ENCODE results near the gene CPOX.

Gene CPOX

GRCh38 chr3:98542623-98543022 lies 50.8 kb downstream of the CPOX start:
- no peak for TF ChIP-seq GATA2 (IDR thresholded peaks at IDR 0.05; ENCODE audit: low read depth, low read length)
- no peak for TF ChIP-seq GATA3 (IDR thresholded peaks at IDR 0.05; ENCODE audit: low read depth, low read length)

DNA sequence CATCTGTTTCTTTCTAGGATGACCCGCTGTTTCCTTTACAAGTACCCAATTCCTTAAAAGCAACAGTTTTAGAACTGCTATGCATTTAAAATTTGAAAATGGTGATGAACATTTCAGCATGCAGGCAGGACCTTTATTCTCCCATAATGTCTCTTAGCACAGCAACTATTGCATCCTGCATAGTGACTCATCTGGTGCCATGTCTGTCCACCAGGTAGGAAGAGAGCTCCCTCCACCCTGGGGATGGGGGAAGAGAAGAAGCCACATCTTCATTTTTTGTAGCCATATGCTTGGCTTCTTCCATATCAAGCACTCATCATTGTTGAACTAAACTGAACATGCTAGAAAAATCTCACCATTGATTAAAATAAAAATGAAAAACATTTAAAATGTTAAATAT lies 51.7 kb downstream of the CPOX start:
- no peak for TF ChIP-seq GATA3 (IDR thresholded peaks at IDR 0.05; ENCODE audit: low read depth, low read length)
- no peak for TF ChIP-seq GATA2 (IDR thresholded peaks at IDR 0.05; ENCODE audit: low read depth, low read length)

DNA sequence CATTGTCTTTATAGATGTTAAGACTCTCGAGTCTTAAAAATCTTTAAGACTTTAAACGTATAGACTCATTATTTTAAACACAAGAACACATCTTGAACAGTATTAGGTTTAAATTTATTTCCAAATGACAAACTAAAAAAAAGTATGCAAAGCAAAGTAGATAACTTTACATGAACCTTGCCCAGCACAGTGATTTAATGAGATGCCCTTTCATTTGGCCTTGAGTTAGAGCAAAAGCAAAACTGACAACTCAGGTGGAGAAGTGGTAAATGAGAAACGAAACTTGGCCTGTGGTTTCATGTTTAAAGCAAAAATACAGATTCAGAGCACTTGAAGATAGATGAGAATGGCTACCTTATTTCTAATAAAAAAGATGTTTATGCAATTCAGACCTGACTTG lies 53.1 kb downstream of the CPOX start:
- TF ChIP-seq GATA2 (IDR thresholded peaks at IDR 0.05; ENCODE audit: low read depth, low read length) (no peak), GATA3 (IDR thresholded peaks at IDR 0.05; ENCODE audit: low read depth, low read length) (no peak)

GRCh38 chr3:98536456-98537017 lies 56.9 kb downstream of the CPOX start:
- TF ChIP-seq GATA2 (IDR thresholded peaks at IDR 0.05; ENCODE audit: low read depth, low read length) (no peak), GATA3 (IDR thresholded peaks at IDR 0.05; ENCODE audit: low read depth, low read length) (no peak)

GRCh38 chr3:98534734-98535133 lies 58.7 kb downstream of the CPOX start:
- TF ChIP-seq GATA2 (IDR thresholded peaks at IDR 0.05; ENCODE audit: low read depth, low read length) (no peak), GATA3 (IDR thresholded peaks at IDR 0.05; ENCODE audit: low read depth, low read length) (no peak)

DNA sequence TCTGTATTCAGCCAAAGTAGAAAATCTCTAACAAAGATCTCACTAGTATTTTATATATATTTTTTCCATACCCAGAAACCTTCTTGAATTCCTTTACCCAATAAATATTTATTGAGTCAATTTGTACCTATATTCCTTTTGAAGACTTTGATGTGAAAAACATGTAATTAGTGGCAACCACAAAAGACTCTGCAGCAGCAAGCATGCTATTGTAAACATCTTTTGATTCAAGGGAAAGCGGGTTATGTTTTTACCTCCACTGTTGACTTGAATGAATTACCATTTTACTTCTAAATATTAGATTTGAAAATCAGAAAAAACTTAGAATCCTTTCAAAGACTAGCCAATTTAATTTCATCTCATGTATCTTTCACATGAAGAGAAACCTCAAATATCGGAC lies 59.2 kb downstream of the CPOX start:
- no peak for TF ChIP-seq GATA3 (IDR thresholded peaks at IDR 0.05; ENCODE audit: low read depth, low read length)

DNA sequence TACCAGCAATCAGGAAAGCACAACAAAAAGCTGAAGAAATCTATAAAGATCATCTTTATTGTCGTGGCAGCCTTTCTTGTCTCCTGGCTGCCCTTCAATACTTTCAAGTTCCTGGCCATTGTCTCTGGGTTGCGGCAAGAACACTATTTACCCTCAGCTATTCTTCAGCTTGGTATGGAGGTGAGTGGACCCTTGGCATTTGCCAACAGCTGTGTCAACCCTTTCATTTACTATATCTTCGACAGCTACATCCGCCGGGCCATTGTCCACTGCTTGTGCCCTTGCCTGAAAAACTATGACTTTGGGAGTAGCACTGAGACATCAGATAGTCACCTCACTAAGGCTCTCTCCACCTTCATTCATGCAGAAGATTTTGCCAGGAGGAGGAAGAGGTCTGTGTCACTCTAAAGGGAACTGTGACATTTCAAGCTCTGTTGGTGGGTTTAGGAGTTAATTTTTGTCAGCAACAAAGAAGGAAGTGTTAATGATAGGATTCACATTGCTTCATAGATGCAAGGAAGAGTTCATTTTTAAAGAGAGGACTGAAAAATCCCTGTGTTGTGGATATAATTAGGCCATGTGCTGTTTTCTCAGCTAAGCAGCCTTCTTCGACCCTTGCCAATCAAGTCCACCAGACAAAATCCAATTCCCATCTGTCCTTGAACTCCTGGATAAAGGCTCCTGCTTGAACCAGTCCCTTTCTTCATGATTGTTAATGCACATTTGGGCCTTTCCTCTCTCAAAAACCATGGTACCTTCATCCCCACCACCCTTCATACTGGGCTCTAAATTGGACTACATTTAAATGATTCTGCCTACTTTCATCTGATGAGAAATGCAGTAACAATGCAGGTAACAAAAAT lies 60.5 kb downstream of the CPOX start:
- TF ChIP-seq GATA3 (IDR thresholded peaks at IDR 0.05; ENCODE audit: low read depth, low read length) = no peak
- TF ChIP-seq GATA2 (IDR thresholded peaks at IDR 0.05; ENCODE audit: low read depth, low read length) = no peak

- TF ChIP-seq GATA2 (IDR thresholded peaks at IDR 0.05; ENCODE audit: low read depth, low read length) (no peak), GATA3 (IDR thresholded peaks at IDR 0.05; ENCODE audit: low read depth, low read length) (no peak)
These were observed 61.2 kb downstream of the CPOX start for GRCh38 chr3:98532275-98532637.

DNA sequence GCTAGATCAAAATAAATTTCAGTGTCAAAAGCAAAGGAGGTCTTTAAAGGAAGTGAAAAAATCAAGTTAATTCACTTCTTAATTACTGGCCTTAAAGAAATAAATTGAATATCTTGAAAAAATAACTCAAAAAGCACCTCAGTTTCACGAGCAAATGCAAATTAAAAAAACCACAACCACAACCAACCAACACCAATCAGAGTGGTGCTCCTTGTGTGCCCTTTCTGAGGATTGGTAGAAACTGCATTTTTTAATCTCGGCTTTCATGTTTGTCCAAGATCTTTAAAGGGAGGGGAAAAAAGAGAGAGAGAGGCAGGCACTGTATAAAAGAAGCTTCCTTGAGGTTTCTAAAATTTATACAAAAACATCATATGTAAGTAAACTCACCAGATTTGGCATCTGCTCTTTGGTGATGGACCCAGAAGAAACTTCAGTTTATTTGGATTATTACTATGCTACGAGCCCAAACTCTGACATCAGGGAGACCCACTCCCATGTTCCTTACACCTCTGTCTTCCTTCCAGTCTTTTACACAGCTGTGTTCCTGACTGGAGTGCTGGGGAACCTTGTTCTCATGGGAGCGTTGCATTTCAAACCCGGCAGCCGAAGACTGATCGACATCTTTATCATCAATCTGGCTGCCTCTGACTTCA lies 61.7 kb downstream of the CPOX start, which contains the start of gene GPR15:
Gene GPR15, plus strand, starts transcription at position 357 of the 653 bp plus-strand sequence. Its CDS starts 56 bp downstream, at position 413.
- TF ChIP-seq GATA3 (IDR thresholded peaks at IDR 0.05; ENCODE audit: low read depth, low read length) (no peak), GATA2 (IDR thresholded peaks at IDR 0.05; ENCODE audit: low read depth, low read length) (no peak)

DNA sequence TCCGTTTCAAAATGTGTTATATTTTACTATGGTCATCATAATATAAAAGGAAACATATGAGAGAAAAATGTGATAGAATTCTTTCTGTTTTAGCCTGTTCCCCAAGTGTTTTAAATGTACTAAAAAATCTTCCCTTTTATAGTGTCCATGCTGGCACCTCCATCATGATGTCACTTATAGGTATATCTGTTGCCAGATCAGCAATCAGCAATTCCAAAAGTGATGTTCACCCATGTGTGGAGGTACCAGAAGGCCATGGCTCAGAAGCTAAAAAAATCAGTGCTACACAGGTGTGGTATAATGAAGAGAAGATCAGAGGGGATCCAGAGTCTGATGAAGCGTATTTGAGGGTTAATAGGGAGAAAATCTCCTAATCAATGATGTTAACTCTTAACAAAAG lies 62.7 kb downstream of the CPOX start:
- no peak for TF ChIP-seq GATA3 (IDR thresholded peaks at IDR 0.05; ENCODE audit: low read depth, low read length)
- no peak for TF ChIP-seq GATA2 (IDR thresholded peaks at IDR 0.05; ENCODE audit: low read depth, low read length)

- TF ChIP-seq GATA3 (IDR thresholded peaks at IDR 0.05; ENCODE audit: low read depth, low read length) = no peak
- TF ChIP-seq GATA2 (IDR thresholded peaks at IDR 0.05; ENCODE audit: low read depth, low read length) = no peak
These were observed 63.5 kb downstream of the CPOX start for GRCh38 chr3:98529856-98530459.

Measured in SH-SY5Y (cell line).